Measurements from ENCODE around the gene ZNF614. TPM values are rescaled to one million over a fixed set of nuclear protein-coding genes. Genes with fewer than 3 reads are reported as not detected.

Gene ZNF614
- total RNA-seq, 1 donor from 2014 or later, result 9.0 TPM

DNA sequence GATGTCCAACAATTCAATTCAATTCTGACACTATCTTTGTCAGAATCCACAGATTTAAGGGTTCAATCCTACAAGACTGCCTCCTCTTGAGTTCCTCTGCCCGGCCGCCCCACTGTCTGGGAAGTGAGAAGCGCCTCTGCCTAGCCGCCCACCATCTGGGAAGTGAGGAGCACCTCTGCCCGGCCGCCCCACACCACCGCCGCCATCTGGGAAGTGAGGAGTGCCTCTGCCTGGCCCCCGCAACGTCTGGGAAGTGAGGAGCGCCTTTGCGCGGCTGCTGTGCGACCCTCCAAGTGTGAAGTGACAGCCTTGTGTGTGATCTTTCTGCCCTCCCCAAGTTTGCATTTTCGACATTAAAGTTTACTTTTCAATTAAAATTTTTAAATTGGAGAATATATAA lies 6.0 kb downstream of the ZNF614 start:
- TF ChIP-seq, protein P1, sequence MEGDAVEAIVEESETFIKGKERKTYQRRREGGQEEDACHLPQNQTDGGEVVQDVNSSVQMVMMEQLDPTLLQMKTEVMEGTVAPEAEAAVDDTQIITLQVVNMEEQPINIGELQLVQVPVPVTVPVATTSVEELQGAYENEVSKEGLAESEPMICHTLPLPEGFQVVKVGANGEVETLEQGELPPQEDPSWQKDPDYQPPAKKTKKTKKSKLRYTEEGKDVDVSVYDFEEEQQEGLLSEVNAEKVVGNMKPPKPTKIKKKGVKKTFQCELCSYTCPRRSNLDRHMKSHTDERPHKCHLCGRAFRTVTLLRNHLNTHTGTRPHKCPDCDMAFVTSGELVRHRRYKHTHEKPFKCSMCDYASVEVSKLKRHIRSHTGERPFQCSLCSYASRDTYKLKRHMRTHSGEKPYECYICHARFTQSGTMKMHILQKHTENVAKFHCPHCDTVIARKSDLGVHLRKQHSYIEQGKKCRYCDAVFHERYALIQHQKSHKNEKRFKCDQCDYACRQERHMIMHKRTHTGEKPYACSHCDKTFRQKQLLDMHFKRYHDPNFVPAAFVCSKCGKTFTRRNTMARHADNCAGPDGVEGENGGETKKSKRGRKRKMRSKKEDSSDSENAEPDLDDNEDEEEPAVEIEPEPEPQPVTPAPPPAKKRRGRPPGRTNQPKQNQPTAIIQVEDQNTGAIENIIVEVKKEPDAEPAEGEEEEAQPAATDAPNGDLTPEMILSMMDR (IDR thresholded peaks at IDR 0.05; ENCODE audit: insufficient read depth, low read length, severe bottlenecking), result no peak
- no peak for FAIRE-seq
- no peaks in the 10 kb centered on the region for H3K27me3 ChIP-seq (ENCODE audit: control insufficient read depth, insufficient read depth, low read length)
- no peak overlapping the region for H3K4me3 ChIP-seq (ENCODE audit: low read depth, low read length)
- no peak for DNase-seq (ENCODE audit: low read depth)
- peaks cover 13% of the 10 kb centered on the region for H3K36me3 ChIP-seq (ENCODE audit: control insufficient read depth, insufficient read depth, low read length)

- H3K4me3 ChIP-seq (ENCODE audit: low read depth, low read length), result no peak overlapping the region
- TF ChIP-seq, protein P1 (IDR thresholded peaks at IDR 0.05; ENCODE audit: insufficient read depth, low read length, severe bottlenecking), result no peak
- FAIRE-seq, result no peak
- peaks cover 12% of the 10 kb centered on the region for H3K36me3 ChIP-seq (ENCODE audit: control insufficient read depth, insufficient read depth, low read length)
- no peak for DNase-seq (ENCODE audit: low read depth)
- H3K27me3 ChIP-seq (ENCODE audit: control insufficient read depth, insufficient read depth, low read length), result no peaks in the 10 kb centered on the region
These were observed 7.7 kb downstream of the ZNF614 start for GRCh38 chr19:52020506-52020905.

DNA sequence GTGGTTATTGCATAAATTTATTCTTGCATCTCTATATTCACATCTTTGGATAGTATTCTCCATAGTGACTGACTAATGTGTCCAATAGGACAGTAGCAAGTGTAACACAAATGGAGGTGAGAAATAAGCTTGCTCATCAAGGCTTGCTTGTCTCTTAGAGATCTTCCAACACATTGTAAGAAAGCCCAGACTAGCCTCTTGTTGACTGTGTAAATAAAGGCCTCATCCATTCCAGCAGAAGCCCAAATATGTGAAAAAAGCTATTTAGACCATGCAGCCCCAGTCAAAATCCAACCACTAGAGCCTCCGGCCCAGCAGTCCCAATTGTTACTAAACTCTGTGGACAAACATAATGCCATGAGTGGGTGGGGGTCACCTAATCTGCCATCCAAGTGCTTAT lies 17.5 kb downstream of the ZNF614 start:
- Histone ChIP-seq H3K27me3 (ENCODE audit: control insufficient read depth, insufficient read depth, low read length) (no peaks in the 10 kb centered on the region), H3K36me3 (ENCODE audit: control insufficient read depth, insufficient read depth, low read length) (no peaks in the 10 kb centered on the region), H3K4me3 (ENCODE audit: low read depth, low read length) (no peak overlapping the region)
- FAIRE-seq (no peak), DNase-seq (ENCODE audit: low read depth) (no peak)
- TF ChIP-seq, protein P1 (IDR thresholded peaks at IDR 0.05; ENCODE audit: insufficient read depth, low read length, severe bottlenecking), result no peak

DNA sequence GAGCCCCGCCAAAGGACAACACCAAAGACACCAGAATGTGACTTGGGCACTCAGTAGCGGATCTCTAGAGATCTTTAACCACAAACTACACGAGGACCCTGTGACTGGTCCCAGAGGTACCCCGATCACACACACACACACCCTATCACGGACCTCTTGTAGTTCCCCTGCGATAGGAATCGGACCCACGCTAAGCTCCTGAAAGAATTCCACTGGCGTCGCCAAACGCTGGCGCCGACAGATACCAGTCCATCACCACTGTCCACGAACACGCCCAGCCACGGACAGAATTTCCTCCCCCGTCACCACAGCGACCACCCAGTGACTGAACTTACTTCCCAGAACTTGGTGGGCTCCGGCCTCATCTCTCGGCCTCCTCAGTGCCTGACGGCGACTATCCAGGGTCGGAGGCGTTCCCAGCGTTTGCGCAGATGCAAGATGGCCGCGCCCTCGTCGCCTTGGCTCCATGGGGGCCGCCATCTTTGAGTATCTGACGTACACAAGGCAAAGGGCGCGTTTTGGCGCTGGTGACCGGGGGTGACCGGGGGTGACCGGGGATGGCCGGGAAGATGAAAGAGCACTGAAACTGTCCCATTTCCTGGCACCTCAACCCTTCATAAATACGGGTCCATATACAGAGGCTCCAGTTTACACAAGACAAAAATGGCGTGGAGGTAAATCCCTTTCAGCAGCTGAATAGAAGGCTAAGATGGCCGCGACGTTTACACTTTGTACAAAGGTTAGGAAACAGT lies 20.2 kb downstream of the ZNF614 start, which contains the start of gene ZNF615:
TSS of gene ZNF615 (minus strand) at position 406 of the 752 bp plus-strand sequence. CDS start 4,500 bp downstream, outside the sequence.
- TF ChIP-seq, protein P1 (IDR thresholded peaks at IDR 0.05; ENCODE audit: insufficient read depth, low read length, severe bottlenecking), result no peak
- FAIRE-seq, result no peak
- peak; percentile 57 for DNase-seq (ENCODE audit: low read depth)
- H3K27me3 ChIP-seq (ENCODE audit: control insufficient read depth, insufficient read depth, low read length), result no peaks in the 10 kb centered on the region
- peaks cover 2% of the 10 kb centered on the region for H3K36me3 ChIP-seq (ENCODE audit: control insufficient read depth, insufficient read depth, low read length)
- H3K4me3 ChIP-seq (ENCODE audit: low read depth, low read length), result peak within 1 kb of the TSS; percentile 94

DNA sequence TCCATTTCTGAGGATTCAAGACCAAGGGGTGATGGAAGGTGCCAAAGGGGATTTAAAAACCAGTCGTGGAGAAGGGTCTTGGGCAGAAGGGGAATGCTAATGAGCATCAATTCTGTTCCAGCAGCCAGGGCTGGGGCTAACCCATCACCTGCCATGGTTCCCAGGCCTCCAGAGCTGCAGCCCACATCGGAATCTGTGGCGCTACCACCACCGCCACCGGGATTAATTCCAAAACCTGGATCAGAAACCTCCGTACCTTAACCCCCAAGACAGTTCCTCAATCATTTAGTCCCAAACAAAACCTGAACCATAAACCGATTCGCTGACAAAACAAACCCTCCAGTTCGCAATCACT lies 20.8 kb downstream of the ZNF614 start:
- H3K27me3 ChIP-seq (ENCODE audit: control insufficient read depth, insufficient read depth, low read length), result no peaks in the 10 kb centered on the region

More for the DNA sequence above, 20.8 kb downstream of the ZNF614 start:
- Histone ChIP-seq H3K4me3 (ENCODE audit: low read depth, low read length) (peak overlapping the region; percentile 94), H3K36me3 (ENCODE audit: control insufficient read depth, insufficient read depth, low read length) (peaks cover 2% of the 10 kb centered on the region)
- DNase-seq (ENCODE audit: low read depth), result no peak
- TF ChIP-seq, protein P1 (IDR thresholded peaks at IDR 0.05; ENCODE audit: insufficient read depth, low read length, severe bottlenecking), result no peak
- FAIRE-seq, result no peak

Data from bronchial epithelial cell (primary cell).